Subcutaneous adipose tissue (tissue), 4 donors: ENCODE data around the gene AUTS2. TPM values are rescaled to one million over a fixed set of nuclear protein-coding genes. Genes with fewer than 3 reads are reported as not detected.

Experiments used
- CTCF ChIP-seq: fragments of 450-650 bp; IDR thresholded peaks from one replicate; pipeline ENCODE4 v1.5.1; 2016; ENCODE audit warnings: low read depth, mild to moderate bottlenecking, control low read depth, antibody characterized with exemption, moderate library complexity
- total RNA-seq, 4 donors: library from RNA; depleted of rRNA; stranded (reverse); fragments of >200 nt; gene quantifications; one replicate each; pipeline ENCODE4 v1.1.0, GENCODE V29; 2016

AUTS2 gene
- total RNA-seq, 4 donors from 2014 or later, result 22.4 to 46.9 (median 27.4) TPM

GRCh38 chr7:70317356-70317755, 719.1 kb downstream of the AUTS2 start:
- TF ChIP-seq CTCF, result no peak

- no peak for TF ChIP-seq CTCF
These were observed 720.2 kb downstream of the AUTS2 start for GRCh38 chr7:70318511-70318910.

- no peak for TF ChIP-seq CTCF
These were observed 720.8 kb downstream of the AUTS2 start for GRCh38 chr7:70319057-70319456.

GRCh38 chr7:70321016-70321590, 722.8 kb downstream of the AUTS2 start:
- TF ChIP-seq CTCF, result no peak

- TF ChIP-seq CTCF, result no peak
These were observed 724.6 kb downstream of the AUTS2 start for GRCh38 chr7:70322856-70323255.

GRCh38 chr7:70325509-70326101, 727.3 kb downstream of the AUTS2 start:
- TF ChIP-seq CTCF, result no peak

- TF ChIP-seq CTCF, result no peak
These were observed 736.0 kb downstream of the AUTS2 start for GRCh38 chr7:70334295-70334694.
